IMR-90 (cell line): ENCODE data around the gene SELENBP1. TPM values are rescaled to one million over a fixed set of nuclear protein-coding genes. Genes with fewer than 3 reads are reported as not detected.

Experiments
- ATAC-seq: fragments of 200-7000 bp; cut with Tn5 transposase; 2 replicates; pipeline ENCODE4 v1.9.1; 2020; ENCODE audit warnings: low read depth, mild to moderate bottlenecking, moderate library complexity
- BruUV-seq: library from RNA; stranded (reverse); fragments of 400-500 nt; replicated peaks from 2 replicates; lab custom pipeline; 2021; lab: Mats Ljungman, UMichigan
- CTCF ChIA-PET: fragments of 300-600 bp; formaldehyde crosslinking; extraction: SDS; loops from one replicate; lab custom pipeline; 2021; ENCODE audit warnings: antibody characterized with exemption; lab: Yijun Ruan, JAX
- POLR2A ChIA-PET: fragments of 300-600 bp; sonication (Branson Sonifier 250); formaldehyde crosslinking; loops from one replicate; lab custom pipeline; 2022; ENCODE audit warnings: antibody characterized with exemption; ENCODE audit not compliant: unreplicated experiment; lab: Charles Lee
- DNase-seq: peaks from one replicate; pipeline ENCODE4 v3.0.0; 2013
- H2AFZ ChIP-seq: replicated peaks from 2 replicates; pipeline ENCODE3; 2013; ENCODE audit warnings: low read length, mild to moderate bottlenecking; ENCODE audit not compliant: poor library complexity
- H2AK5ac ChIP-seq: 2 replicates; pipeline ENCODE4 v1.6.1; 2013; ENCODE audit warnings: low read depth, low read length, inconsistent platforms
- H2AK9ac ChIP-seq: replicated peaks from 2 replicates; pipeline ENCODE3; 2013; ENCODE audit warnings: mild to moderate bottlenecking, low read depth, low read length, moderate library complexity; ENCODE audit not compliant: poor library complexity
- H2BK120ac ChIP-seq: 2 replicates; pipeline ENCODE4 v1.6.1; 2013; ENCODE audit warnings: low read depth, low read length, inconsistent platforms
- H2BK15ac ChIP-seq: 3 replicates; pipeline ENCODE4 v1.6.1; 2013; ENCODE audit warnings: low read depth, low read length, inconsistent platforms
- H2BK20ac ChIP-seq: 2 replicates; pipeline ENCODE4 v1.6.1; 2013; ENCODE audit warnings: low read depth, mild to moderate bottlenecking, inconsistent platforms, low read length, moderate library complexity
- H2BK5ac ChIP-seq: 2 replicates; pipeline ENCODE4 v1.6.1; 2013; ENCODE audit warnings: mild to moderate bottlenecking, low read depth, low read length, inconsistent platforms; ENCODE audit not compliant: poor library complexity, severe bottlenecking
- H3K14ac ChIP-seq: replicated peaks from 2 replicates; pipeline ENCODE4 v1.6.1; 2013; ENCODE audit warnings: low read depth, low read length, inconsistent platforms
- H3K18ac ChIP-seq: 2 replicates; pipeline ENCODE4 v1.6.1; 2013; ENCODE audit warnings: low read depth, low read length, control low read depth
- H3K23ac ChIP-seq: 2 replicates; pipeline ENCODE4 v1.6.1; 2013; ENCODE audit warnings: low read depth, low read length, inconsistent platforms
- H3K27ac ChIP-seq: 2 replicates; pipeline ENCODE4 v1.5.1; 2013; ENCODE audit warnings: mild to moderate bottlenecking, control low read depth, low read length; ENCODE audit not compliant: insufficient read depth
- H3K27me3 ChIP-seq: 2 replicates; pipeline ENCODE4 v1.6.1; 2013; ENCODE audit warnings: low read length; ENCODE audit not compliant: control insufficient read depth, insufficient read depth
- H3K36me3 ChIP-seq: 2 replicates; pipeline ENCODE4 v1.6.1; 2013; ENCODE audit warnings: low read length, mixed read lengths; ENCODE audit not compliant: control insufficient read depth, insufficient read depth
- H3K4ac ChIP-seq: 2 replicates; pipeline ENCODE4 v1.6.1; 2013; ENCODE audit warnings: low read depth, low read length, inconsistent platforms
- H3K4me1 ChIP-seq: 2 replicates; pipeline ENCODE4 v1.6.1; 2013; ENCODE audit warnings: low read length, mixed read lengths; ENCODE audit not compliant: control insufficient read depth, insufficient read depth
- H3K4me2 ChIP-seq: 2 replicates; pipeline ENCODE4 v1.6.1; 2013; ENCODE audit warnings: low read depth, mild to moderate bottlenecking, control low read depth, low read length, moderate library complexity
- H3K4me3 ChIP-seq: 2 replicates; pipeline ENCODE4 v1.5.1; 2013; ENCODE audit warnings: low read depth, mild to moderate bottlenecking, control low read depth, low read length, moderate library complexity; ENCODE audit not compliant: insufficient read depth
- H3K56ac ChIP-seq: 2 replicates; pipeline ENCODE4 v1.6.1; 2013; ENCODE audit warnings: low read length, inconsistent platforms; ENCODE audit not compliant: insufficient read depth; ENCODE audit errors: extremely low read depth
- H3K79me1 ChIP-seq, 2 experiments: 2 replicates each; pipeline ENCODE4 v1.6.1; 2013; ENCODE audit warnings: low read length in 2 of 2, inconsistent platforms in 1 of 2, low read depth in 1 of 2
- H3K9ac ChIP-seq: 2 replicates; pipeline ENCODE4 v1.6.1; 2013; ENCODE audit warnings: low read depth, low read length, control low read depth
- H3K9me1 ChIP-seq: 2 replicates; pipeline ENCODE4 v1.6.1; 2013; ENCODE audit warnings: low read length, inconsistent platforms; ENCODE audit not compliant: insufficient read depth
- H3K9me3 ChIP-seq: 2 replicates; pipeline ENCODE4 v1.6.1; 2013; ENCODE audit warnings: low read length; ENCODE audit not compliant: control insufficient read depth, insufficient read depth
- H4K20me1 ChIP-seq: 2 replicates; pipeline ENCODE4 v1.6.1; 2013; ENCODE audit warnings: low read length, inconsistent platforms; ENCODE audit not compliant: insufficient read depth
- H4K5ac ChIP-seq: 2 replicates; pipeline ENCODE4 v1.6.1; 2013; ENCODE audit warnings: mild to moderate bottlenecking, low read depth, low read length, control low read depth
- H4K8ac ChIP-seq, 2 experiments: 2 replicates each; pipeline ENCODE4 v1.6.1; 2013; ENCODE audit warnings: low read depth in 2 of 2, low read length in 2 of 2, control low read depth in 1 of 2, inconsistent platforms in 1 of 2
- H4K91ac ChIP-seq: 2 replicates; pipeline ENCODE4 v1.6.1; 2013; ENCODE audit warnings: low read depth, low read length, inconsistent platforms; ENCODE audit not compliant: insufficient read depth
- BHLHE40 ChIP-seq: fragments of 150-350 bp; IDR thresholded peaks from 2 replicates; pipeline ENCODE4 v1.6.1; 2016; ENCODE audit warnings: mild to moderate bottlenecking, low read depth, low read length
- CHD1 ChIP-seq: IDR thresholded peaks from 2 replicates; pipeline ENCODE4 v1.6.1; 2012; ENCODE audit warnings: low read depth, low read length, improper control_type of control experiment
- MAZ ChIP-seq: IDR thresholded peaks from 2 replicates; pipeline ENCODE4 v1.6.1; 2012; ENCODE audit warnings: low read depth, mild to moderate bottlenecking, low read length, improper control_type of control experiment, moderate library complexity, borderline replicate concordance
- MXI1 ChIP-seq: IDR thresholded peaks from 2 replicates; pipeline ENCODE4 v1.6.1; 2012; ENCODE audit warnings: low read depth, mild to moderate bottlenecking, low read length, moderate library complexity, borderline replicate concordance
- POLR2A ChIP-seq: IDR thresholded peaks from 2 replicates; pipeline ENCODE4 v1.6.1; 2012; ENCODE audit warnings: mild to moderate bottlenecking, low read depth, low read length
- WGBS, 2 experiments: methylation state at CpG; one replicate each; pipeline versions ENCODE4 v1.1.5 to v1.1.7; 2013; ENCODE audit warnings: missing lambda C conversion rate in 2 of 2; ENCODE audit not compliant: insufficient read length in 1 of 2; ENCODE audit errors: extremely low coverage in 2 of 2; 5-methylcytosine and 5-hydroxymethylcytosine counted together
- dilution Hi-C: fragments of 300-500 bp; cut with HindIII; formaldehyde crosslinking; loops from one replicate; pipeline ENCODE4 v1.14.3; 2018; ENCODE audit warnings: low sequenced_read_pairs; ENCODE audit not compliant: unreplicated experiment
- in situ Hi-C: fragments of 300-500 bp; cut with MboI; formaldehyde crosslinking; loops from 3 replicates; pipeline ENCODE4 v1.14.3; 2019; ENCODE audit warnings: low sequenced_read_pairs, inconsistent platforms, mixed read lengths
- intact Hi-C: fragments of 100-400 bp; cut with micrococcal nuclease; formaldehyde crosslinking; loops from 2 replicates; pipeline ENCODE4 v1.10.0; 2022
- polyA plus RNA-seq, 3 experiments: library from polyadenylated mRNA; depleted of rRNA; stranded (reverse); fragments of >200 nt; gene quantifications; 2 replicates each; pipeline ENCODE4 v1.2.3, GENCODE V29; 2012; ENCODE audit warnings: low replicate concordance in 1 of 3
- total RNA-seq: library from RNA; depleted of rRNA; stranded (reverse); fragments of >200 nt; gene quantifications from 2 replicates; pipeline ENCODE4 v1.2.3, GENCODE V29; 2012

Gene SELENBP1
- total and polyA plus RNA-seq, 2 of the 4 experiments (the other 2 are of a cell fraction) = 21.3 to 56.9 TPM

GRCh38 chr1:151343587-151343986, 28.9 kb downstream of the SELENBP1 start:
- Histone ChIP-seq H3K9me1 (peaks cover 10% of the 10 kb centered on the region), H3K79me1 (peaks cover 12 to 22% of the 10 kb centered on the region in 2 experiments), H2AK9ac (no peak overlapping the region), H3K56ac (no peak overlapping the region), H3K18ac (no peak overlapping the region), H3K36me3 (peaks cover 23% of the 10 kb centered on the region), H4K5ac (no peak overlapping the region), H3K4me1 (peaks cover 7% of the 10 kb centered on the region), H4K91ac (no peak overlapping the region), H3K9me3 (no peaks in the 10 kb centered on the region), H2AK5ac (no peak overlapping the region), H4K8ac (no peak overlapping the region), H3K27ac (no peak overlapping the region), H2BK20ac (no peak overlapping the region), H2BK15ac (no peak overlapping the region), H3K9ac (no peak overlapping the region), H3K4ac (no peak overlapping the region), H2BK120ac (no peak overlapping the region), H2AFZ (no peak overlapping the region), H2BK5ac (no peak overlapping the region), H3K4me2 (no peak overlapping the region), H4K20me1 (no peaks in the 10 kb centered on the region), H3K27me3 (no peaks in the 10 kb centered on the region), H3K23ac (no peak overlapping the region), H3K14ac (no peak overlapping the region), H3K4me3 (no peak overlapping the region)
- dilution Hi-C loops (no loop called here), in situ Hi-C loops (loop anchor here (5.0 kb wide), 1 partner anchor 41 kb away; no protein-coding TSS in a partner anchor), intact Hi-C loops (loop anchor here (5.0 kb wide), 1 partner anchor 146 kb away; the partner anchor contains the start of gene PIP5K1A)
- BruUV-seq = no TSS peak
- CTCF ChIA-PET = no interaction called here
- TF ChIP-seq MXI1 (no peak), MAZ (no peak), POLR2A (no peak), CHD1 (no peak), BHLHE40 (no peak)
- DNase-seq (no peak), ATAC-seq (no peak)
- POLR2A ChIA-PET = interaction anchor here (0.6 kb wide), 1 partner anchor 89 kb away, joined by 7 read pairs; the partner anchor contains the start of gene PSMD4
- whole genome bisulfite sequencing, 2 experiments = 57% methylated on average over 2 of the region's 9 CpGs; no CpG with 5 or more reads in 1 of the 2 experiments
